HG03039 (cell line): ENCODE results near the gene KRT36.

Source experiments
- ATAC-seq: cut with Tn5 transposase; IDR thresholded peaks from one replicate; pipeline ENCODE4 v1.9.1; 2021; ENCODE audit warnings: mild to moderate bottlenecking, moderate library complexity; ENCODE audit not compliant: unreplicated experiment

KRT36 gene

DNA sequence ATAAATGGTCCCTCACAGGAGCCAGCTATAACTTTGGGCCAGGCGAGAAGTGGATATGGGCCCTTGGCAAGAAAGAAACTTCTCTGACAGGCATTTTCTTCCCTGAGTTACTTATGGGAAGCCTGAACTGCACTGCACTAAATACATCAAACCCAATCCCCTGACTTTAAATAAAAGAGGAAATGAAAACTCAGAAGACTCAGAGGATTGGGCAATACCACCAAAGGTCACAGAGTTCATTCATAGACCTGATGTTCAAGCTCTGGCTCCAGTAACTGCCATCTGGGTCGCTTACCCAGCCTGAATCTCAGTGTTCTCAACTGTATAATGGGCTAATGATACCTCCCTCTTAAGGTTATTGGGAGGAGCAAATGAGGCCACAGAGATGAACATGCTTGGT, 9.6 kb downstream of the KRT36 start:
- no peak for ATAC-seq

DNA sequence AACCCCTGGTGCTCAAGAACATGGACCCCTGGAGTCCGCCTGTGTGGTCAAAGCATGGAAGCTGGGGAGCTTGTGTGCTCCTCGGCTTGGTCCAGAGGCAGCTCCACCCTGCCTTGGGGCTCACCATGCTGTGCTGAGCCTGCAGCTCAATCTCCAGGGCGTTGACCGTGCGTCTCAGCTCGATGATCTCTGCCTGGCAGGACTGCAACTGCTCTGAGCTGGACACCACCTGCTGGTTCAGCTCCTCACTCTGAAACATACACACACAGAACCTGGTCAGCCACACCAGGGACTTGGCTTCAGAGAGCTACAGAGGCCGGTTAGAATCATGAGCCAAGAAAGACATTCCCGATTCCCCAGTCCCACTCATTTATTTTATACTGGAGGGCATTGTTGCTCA, 11.5 kb downstream of the KRT36 start:
- ATAC-seq: no peak

DNA sequence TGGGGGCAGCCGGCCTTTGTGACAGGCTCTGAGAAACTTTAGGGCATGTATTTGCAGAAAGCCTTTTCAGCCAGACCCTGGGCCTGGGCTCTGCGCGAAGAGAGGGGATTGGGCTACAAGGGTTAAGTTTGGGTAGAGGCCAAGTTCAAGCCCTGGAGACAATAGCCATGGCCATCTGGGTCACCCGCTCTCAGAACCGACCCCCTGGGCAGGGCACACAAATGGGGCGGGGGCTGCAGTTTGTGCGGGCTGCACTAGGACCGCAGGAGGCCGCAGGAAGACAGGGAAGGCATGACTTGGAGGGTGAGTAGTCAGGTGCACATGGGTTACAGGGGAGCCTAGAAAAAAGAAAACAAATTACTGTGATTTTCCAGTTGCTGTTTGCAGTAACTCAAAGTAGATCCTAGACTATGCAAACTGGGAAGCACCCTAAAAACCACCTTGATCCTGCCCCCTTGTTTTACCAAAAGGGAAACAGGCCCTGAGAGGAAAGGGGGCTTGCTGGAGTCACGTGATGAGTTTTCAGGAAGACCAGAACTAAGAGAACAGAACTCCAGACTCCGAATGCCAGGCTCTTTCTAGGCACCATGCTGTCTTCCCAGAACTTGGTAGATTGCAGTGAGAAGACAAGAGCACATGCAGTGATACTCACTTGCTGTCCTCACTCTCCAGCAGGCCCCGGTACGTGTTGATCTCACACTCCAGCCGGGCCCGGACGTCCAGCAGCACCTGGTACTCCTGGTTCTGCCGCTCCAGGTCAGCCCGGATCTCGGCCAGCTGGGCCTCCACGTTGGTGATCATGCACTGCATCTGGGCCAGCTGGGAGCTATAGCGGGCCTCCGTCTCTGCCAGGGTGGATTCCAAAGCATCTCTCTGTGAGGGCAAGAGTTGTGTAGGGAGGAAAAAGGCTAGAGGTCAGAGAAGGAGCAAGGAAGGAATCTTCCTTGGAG, 12.6 kb downstream of the KRT36 start:
- ATAC-seq: no peak

DNA sequence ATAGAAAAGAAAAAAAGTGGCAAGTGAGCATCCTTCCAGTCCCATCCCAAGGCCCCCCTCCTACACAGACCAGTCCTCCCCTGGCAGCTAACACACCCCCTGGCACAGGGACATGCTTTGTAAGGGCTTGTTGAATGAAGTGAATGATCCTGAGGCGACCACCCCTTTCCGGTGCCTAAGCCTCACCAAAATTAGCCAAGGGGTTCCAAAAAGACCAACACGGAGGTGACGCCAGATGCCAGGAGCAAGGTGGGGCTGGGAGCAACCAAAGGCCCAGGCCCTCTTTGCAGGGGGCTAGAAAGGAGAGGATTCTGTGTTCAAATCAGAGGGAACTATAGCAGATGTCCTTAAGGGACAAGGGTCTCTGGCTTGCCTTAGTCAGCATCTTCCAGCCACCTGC, 14.3 kb downstream of the KRT36 start:
- no peak for ATAC-seq

DNA sequence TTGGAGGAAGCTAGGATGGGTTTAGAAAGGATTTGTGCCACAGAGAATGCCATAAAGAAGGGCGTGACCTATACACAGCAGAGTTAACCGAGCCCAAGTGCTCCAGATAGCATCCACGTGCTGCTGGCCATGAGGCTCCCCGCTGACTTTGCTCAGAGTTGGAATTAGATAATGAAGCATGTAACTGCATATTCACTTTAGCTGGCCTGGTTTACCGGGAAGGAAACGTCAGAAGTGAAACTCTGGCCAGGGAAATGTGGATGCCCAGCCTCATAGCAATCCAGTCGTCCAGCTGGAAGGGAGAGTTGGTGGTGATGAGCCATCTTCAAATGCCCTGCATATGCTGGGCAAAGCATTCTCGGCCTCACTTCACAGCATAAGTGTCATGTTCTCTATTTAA, 14.8 kb downstream of the KRT36 start:
- no peak for ATAC-seq

DNA sequence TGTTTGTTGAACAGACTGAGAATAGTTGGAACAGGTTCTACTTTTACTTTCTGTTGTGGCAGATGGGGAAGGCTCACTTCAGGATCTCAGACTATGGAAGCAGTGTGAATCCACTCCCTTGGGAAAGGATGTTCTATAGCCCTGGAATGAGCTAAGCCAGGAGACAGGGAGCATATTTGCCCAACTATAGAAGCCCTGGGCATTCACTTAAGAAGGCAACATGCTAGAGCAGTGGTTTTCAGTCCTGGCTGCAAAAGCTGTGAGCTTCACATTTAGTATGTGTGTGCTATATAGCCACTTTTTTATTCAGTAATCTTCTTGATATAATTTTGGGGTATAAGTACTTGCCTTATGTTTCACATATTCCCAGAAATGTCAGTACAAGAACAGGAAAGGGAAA, 21.4 kb downstream of the KRT36 start:
- no peak for ATAC-seq

DNA sequence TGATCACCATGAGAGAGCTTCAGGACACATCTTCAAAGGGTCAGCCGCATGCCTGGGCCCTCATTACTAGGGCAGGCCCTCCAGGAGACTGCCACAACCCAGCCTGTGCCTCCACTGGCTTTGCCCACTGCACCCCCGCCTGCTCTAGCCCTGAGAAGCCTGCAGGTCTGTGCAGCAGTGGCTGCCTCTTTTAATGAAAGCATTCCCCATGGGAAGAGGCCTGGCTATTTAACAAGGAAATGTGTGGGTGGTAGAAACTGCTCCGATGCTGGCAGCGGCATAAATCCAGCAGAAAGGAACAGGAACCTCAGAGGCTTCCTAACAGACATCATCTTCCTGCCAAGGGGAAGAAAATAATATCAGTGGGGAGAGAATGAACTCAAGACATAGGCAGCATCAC, 22.1 kb downstream of the KRT36 start:
- no peak for ATAC-seq

DNA sequence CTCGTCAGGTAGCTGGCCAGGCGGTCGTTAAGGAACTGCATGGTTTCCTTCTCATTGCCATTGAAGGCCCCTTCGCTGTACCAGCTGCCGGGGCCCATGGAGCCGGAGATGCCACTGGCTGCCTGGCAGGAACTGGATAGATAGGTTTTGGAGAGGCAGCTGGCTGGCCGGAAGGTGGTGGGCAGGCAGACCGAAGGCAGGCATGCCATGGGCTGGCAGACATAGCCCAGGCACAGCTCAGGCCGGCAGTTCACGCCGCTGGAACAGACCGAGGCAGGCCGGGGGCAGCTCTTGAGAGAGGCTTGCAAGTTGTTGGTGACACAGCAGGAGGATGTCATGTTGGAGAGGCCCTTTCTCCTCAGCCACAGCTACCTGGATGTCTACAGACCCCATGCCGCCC, 22.7 kb downstream of the KRT36 start, which contains the start of gene KRT32:
Gene KRT32, minus strand, starts transcription at position 399 of the 400 bp plus-strand sequence. Its CDS starts 61 bp downstream, at position 338.
- no peak for ATAC-seq

DNA sequence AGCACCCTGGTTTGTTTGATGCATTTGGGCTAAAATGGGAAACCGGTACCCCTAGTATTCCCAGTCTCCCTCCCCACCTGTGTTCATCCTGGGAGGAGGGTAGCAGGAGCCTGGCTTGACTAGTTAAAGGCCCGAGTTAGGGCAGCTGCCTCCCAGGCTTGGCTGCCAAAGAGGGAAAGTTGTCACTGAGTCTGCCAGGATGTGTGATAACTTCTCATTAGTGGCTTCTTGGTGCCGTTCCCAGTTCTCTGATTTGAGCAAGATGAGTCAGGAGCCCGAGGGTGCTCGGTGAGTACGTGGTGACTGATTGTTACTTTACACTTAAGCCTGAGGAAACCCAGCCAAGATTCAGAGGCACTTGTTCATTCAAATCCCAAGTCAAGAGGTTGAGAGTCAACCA, 25.0 kb downstream of the KRT36 start:
- no peak for ATAC-seq

DNA sequence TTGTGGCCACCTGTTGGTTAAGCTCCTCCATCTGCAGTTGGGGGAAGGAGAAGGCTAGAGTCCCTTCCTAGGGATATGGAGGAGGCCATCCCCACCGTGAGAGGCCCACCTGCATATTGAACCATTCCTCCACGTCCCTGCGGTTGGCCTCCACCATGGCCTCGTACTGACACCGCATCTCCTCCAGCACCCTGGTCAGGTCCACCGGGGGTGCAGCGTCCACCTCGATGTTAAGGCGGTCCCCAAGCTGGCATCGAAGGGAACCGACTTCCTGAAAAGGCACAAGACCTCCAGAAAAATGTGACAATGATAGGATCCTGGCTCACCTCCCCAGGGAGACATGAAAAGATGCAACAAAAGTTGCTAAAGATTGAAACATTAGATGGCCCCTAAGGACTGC, 25.5 kb downstream of the KRT36 start:
- ATAC-seq: no peak

DNA sequence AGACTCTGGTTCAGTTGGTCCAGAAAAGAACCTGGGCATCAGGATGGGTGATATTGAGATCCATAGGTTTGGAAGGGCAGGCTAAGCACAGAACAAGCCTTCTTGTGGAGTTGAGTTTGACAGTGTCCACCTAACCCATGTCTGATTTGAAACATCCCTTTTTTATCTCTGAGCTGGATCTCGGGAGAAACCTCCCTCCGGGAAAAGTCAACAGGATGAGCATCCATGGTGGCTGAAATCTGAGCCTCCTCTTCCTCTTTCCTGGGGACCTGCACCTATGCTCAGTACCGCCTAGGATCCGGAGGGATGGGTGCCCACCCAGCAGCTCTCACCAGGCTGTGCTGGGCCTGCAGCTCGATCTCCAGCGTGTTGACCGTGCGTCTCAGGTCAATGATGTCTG, 26.0 kb downstream of the KRT36 start:
- no peak for ATAC-seq

DNA sequence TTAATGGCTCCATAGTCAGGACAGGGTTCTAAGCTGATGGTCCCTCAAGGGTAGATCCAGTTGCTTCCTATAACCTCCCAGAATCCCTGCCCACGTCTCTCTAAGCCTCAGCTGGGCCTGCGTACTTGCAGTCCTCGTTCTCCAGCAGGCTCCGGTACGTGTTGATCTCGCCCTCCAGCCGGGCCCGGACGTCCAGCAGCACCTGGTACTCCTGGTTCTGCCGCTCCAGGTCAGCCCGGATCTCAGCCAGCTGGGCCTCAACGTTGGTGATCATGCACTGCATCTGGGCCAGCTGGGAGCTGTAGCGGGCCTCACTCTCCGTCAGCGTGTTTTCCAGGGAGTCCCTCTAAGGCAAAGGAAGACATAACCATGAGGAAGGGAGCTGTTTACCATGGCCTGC, 27.0 kb downstream of the KRT36 start:
- no peak for ATAC-seq

DNA sequence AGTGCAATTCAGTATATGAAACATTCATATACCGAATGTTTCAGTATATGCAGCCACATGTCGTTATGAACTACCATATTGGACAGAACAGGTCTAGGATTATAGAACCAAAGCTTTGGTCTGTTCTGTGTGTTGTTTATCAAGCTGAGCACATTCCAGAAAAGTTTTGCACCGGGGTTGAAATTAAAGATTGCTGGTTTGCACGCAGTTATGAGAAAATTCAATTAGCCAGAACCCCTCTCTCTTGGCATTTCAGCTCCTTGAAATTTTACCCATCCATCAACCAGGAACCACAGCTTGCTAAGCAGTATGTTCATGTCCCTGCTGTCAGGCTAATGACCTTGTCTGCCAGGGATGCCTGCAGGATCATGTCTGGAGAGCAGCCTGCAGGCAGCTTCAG, 32.0 kb downstream of the KRT36 start:
- ATAC-seq: no peak

DNA sequence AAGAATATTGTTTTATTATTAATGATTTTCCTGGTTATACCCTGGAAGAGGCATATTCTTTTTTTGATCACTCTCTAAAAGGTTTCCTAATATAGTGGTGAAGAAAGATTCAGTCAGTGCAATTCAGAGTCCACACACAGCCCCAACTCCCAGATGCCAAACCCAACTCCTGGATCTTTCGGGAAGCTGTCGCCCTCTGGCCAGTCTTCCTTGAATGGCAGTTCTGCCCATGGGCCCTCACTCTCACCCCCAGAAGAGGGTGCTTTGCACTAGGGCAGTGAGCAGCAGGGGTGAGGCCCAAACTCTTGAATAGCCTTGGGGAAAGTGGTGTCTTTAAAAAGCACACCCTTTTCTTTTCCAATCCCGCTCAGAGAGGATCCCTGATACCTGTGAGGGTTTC, 33.5 kb downstream of the KRT36 start:
- ATAC-seq: no peak

DNA sequence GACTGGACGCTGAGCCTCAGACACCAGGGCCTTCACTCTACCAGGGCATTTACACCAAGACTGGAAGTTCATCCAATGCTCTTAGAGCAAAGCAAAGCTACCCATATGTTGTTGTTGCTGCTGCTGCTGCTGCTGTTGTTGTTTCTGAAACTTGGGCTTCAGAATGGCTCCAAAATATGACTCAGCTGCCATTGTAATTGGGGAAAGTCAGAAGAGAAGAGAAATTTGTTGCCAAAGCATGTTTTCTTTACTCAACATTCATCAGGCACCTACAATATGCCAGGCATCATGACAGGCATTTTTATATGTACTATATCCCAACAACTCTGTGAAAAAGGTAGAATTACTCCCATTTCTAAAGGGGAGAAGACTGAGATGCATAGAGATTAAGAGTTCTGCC, 34.5 kb downstream of the KRT36 start:
- ATAC-seq: no peak

DNA sequence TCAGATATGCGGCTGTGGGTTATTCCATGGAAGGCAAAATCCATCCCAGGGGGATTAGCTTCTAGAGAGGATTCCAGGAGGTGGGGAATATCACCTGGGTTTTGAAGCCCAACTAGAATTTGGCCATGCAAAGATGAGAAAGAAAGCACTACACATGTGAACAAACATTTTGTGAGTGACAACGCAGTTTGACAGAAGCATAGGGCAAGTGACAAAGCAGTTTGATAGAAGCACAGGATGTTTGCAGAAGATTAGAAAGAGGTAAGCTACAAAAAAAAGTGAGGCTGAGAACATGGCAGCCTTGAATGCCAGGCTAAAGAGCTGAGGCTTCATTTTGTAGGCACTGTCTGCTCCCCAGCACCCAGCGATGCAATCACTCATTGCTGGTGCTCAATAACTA, 36.6 kb downstream of the KRT36 start:
- ATAC-seq: no peak

DNA sequence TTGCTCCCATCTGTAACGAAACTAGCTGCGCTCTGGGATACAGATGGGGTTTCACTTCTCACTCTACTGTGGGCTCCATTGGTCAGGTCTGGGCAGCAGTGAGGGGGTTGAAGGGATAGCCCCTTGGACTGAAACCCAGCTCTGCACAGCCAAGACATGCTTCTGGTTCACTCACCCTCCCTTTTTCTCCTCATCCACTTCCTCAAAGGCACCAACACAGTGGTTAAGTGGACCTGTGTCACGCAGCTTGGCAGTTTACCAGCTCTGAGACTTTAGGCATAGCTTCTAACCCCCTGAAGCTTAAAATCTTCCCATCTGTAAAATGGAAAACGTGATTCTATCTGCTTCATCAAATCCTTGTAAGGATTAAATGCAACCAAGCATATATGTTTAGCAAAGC, 37.4 kb downstream of the KRT36 start:
- no peak for ATAC-seq

DNA sequence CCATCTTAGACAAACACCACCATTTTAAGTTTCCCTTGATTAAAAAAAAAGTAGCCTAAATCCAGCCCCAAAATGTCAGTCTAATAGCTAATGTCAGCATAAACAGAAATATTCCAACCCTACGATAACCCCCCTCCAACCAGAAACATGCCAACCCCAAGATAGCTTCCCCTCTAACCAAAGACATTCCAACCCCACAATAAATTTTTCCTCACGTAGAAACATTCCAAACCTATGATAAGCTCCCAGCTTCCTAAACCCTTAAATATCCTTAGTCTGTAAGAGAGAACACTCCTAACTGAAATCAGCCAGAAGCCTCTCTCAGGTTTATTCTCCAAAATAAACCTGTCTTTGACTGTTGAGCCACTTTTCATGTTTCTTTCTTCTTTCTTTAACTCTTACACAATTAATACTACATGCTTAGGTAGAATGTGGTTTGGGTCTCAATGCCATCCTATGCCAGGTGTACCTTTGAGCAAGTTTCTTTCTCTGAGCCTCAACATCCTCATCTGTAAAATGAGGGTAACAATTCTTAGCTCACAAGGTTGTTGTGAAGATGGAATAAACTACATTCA, 38.5 kb downstream of the KRT36 start:
- no peak for ATAC-seq

DNA sequence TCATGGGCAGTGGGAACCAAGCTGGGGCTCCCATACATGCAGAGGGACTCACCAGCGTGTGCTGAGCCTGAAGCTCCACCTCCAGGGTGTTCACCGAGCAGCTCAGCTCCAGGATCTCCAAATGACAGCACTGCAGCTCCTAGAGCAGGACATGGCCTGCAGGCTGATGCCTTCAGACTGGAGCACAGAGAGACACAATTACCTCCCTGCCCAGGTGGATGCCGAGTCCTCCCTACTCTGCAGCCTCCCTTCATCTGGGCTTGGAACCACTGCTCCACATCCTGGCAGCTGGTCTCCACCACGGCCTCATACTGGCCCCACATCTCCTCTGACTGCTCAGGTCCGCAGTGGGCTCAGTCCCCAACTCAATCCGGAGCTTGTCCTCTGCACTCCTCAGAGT, 40.7 kb downstream of the KRT36 start:
- ATAC-seq: no peak

DNA sequence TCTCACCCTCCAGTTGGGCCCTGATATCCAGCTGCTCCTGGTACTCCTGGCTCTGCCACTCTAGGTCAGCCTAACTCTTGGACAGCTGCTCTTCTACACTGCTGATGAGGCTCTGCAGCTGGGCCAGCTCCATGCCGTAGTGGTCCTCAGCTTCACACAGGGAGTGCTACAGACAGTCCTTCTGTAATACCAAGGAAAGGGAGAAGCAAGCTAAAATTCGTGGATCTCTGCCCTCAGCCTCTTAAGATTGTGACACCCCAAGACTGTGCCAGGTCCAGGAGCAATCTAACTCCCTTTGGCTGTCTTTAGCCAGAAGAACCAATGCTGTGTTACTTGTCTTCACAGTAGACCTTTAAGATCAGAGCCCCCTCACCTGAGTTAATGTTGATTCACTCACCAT, 41.2 kb downstream of the KRT36 start:
- no peak for ATAC-seq

DNA sequence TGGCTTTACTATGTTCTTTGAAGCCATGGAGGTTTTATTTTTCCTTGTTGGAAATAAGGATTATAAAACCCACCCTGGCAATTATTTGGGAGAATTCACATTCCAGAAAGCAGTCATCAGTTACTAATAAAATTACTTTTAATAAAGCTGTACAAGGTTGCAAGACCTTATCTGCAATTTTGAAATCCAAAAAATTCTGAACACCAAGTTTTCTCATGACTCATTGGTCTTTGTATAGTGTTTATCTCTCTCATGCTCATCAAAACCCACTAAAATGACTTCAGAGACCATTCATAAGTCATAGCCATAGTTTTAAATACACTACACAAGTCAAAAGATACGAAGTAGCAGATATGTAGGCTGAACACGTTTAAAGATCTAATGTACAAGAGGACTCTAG, 42.9 kb downstream of the KRT36 start:
- no peak for ATAC-seq

DNA sequence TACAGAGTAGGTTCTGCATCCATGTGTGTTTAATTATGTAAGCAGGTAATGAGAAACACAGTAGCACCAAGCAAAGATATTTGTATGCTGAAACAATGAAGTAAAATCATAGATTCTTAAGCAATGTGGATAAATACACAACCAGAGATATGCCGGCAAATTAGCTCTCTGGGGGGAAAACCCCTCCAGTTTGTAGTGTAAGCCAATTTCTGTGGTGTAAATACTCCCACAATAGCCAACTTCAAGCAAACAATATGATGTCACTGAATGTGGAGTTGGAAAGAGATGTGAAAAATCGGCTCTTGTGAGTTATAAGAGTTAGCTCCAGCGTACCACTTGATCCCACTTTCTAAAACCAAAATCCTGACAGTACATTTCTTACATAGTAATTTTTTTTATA, 45.1 kb downstream of the KRT36 start:
- ATAC-seq: no peak

DNA sequence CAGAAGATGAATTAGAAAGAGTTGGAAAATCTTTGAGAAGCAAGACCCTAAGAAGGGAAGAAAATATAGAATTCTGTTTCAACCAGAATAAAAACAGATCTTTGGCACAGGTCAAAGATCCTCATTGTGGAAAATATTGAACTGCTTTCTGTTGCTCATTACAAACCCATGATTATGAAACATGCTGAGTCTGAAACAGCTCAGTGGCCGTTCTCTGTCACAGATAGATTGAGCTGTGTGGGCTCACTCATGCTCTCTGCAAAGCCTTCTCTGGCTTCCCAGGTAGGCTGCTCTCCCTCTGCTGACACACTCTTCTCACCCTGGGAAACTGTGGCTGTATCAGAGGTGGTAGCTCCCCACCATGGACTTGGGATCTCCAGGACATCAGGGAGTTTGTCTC, 45.5 kb downstream of the KRT36 start:
- ATAC-seq: no peak
